ENCODE measurements around the gene CPXM2. TPM values are rescaled to one million over a fixed set of nuclear protein-coding genes. Genes with fewer than 3 reads are reported as not detected.

Gene CPXM2
- polyA plus RNA-seq, 2 of the 4 experiments (the other 2 are of a cell fraction): not detected

- POLR2A ChIA-PET: no interaction called here
- ATAC-seq: no peak
- 55% methylated on average over 7 of the region's 7 CpGs for WGBS (ENCODE audit: missing lambda C conversion rate)
Measured at GRCh38 chr10:123800821-123801220, 90.8 kb downstream of the CPXM2 start.

DNA sequence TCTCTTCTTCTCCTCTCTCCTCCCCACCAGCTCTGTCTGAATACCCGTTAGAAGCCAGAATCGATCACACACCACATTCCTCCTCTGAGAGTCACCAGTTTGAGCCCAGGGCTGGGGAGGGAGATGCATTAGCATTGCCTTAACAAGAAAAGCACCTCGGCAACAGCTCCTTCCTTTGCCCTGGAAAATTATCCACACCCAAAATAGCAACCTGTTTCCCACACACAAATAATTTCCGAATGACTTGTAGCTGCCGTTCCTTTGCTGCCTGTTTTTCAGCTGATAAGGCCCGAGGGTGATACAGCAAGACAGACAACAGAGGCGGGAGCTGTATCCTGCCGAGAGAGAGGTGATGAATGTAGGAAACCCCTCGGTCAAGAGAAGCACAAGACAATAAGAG lies 91.3 kb downstream of the CPXM2 start:
- no peak for FAIRE-seq

More at GRCh38 chr10:123800821-123801220, 90.8 kb downstream of the CPXM2 start:
- CTCF ChIA-PET: interaction anchor here (1.2 kb wide), 1 partner anchor 15 kb away, joined by 3 read pairs; no protein-coding TSS in a partner anchor
- H3K27ac ChIP-seq: no peak overlapping the region
- no peaks in the 10 kb centered on the region for H3K4me1 ChIP-seq
- H3K4me3 ChIP-seq: no peak overlapping the region
- DNase-seq (ENCODE audit: low read depth in 1 of 2, low spot score in 1 of 2) (no peak), FAIRE-seq (no peak)
- H3K4me2 ChIP-seq: no peak overlapping the region
- TF ChIP-seq ZNF302 (CRISPR knock-in tag; IDR thresholded peaks at IDR 0.05): no peak
- no peak for TF ChIP-seq ATOH8 (CRISPR knock-in tag; IDR thresholded peaks at IDR 0.05; ENCODE audit: low read depth)
- H3K9me3 ChIP-seq: no peaks in the 10 kb centered on the region

GRCh38 chr10:123798856-123799255 lies 92.8 kb downstream of the CPXM2 start:
- H3K4me2 ChIP-seq: no peak overlapping the region
- 11% methylated on average over 1 of the region's 1 CpG for WGBS (ENCODE audit: missing lambda C conversion rate)
- no peak for ATAC-seq
- ChIA-PET CTCF (no interaction called here), POLR2A (no interaction called here)
- H3K4me1 ChIP-seq: no peaks in the 10 kb centered on the region
- no peak overlapping the region for H3K4me3 ChIP-seq
- no peak overlapping the region for H3K27ac ChIP-seq
- no peaks in the 10 kb centered on the region for H3K9me3 ChIP-seq
- no peak for DNase-seq (ENCODE audit: low read depth in 1 of 2, low spot score in 1 of 2)
- FAIRE-seq: no peak
- no peak for TF ChIP-seq POLR2AphosphoS2 (conservative IDR thresholded peaks at IDR 0.05; ENCODE audit: low read length)
- TF ChIP-seq ZC3H11A (IDR thresholded peaks at IDR 0.05): no peak
- no peak for TF ChIP-seq FOSB (CRISPR knock-in tag; IDR thresholded peaks at IDR 0.05)
- TF ChIP-seq ATOH8 (CRISPR knock-in tag; IDR thresholded peaks at IDR 0.05; ENCODE audit: low read depth): no peak
- TF ChIP-seq JUN (IDR thresholded peaks at IDR 0.05): no peak
- no peak for TF ChIP-seq ZSCAN20 (CRISPR knock-in tag; IDR thresholded peaks at IDR 0.05)
- no peak for TF ChIP-seq NPAS2 (CRISPR knock-in tag; IDR thresholded peaks at IDR 0.05; ENCODE audit: borderline replicate concordance)
- no peak for TF ChIP-seq JUNB (IDR thresholded peaks at IDR 0.05)
- no peak for TF ChIP-seq HOXB13 (CRISPR knock-in tag; IDR thresholded peaks at IDR 0.05; ENCODE audit: low read depth)
- no peak for TF ChIP-seq CBX8 (IDR thresholded peaks at IDR 0.05)
- no peak for TF ChIP-seq ZNF302 (CRISPR knock-in tag; IDR thresholded peaks at IDR 0.05)
- TF ChIP-seq GATA3 (IDR thresholded peaks at IDR 0.05; ENCODE audit: borderline replicate concordance): no peak
- no peak for TF ChIP-seq CHD2 (IDR thresholded peaks at IDR 0.05; ENCODE audit: low read length, partially characterized antibody)
- no peak for TF ChIP-seq HOXB5 (CRISPR knock-in tag; IDR thresholded peaks at IDR 0.05)
- no peak for TF ChIP-seq RARB (CRISPR knock-in tag; IDR thresholded peaks at IDR 0.05)

More for the DNA sequence above, 91.3 kb downstream of the CPXM2 start:
- no peaks in the 10 kb centered on the region for H3K4me1 ChIP-seq
- CTCF ChIA-PET: no interaction called here
- ATAC-seq (no peak), DNase-seq (ENCODE audit: low read depth in 1 of 2, low spot score in 1 of 2) (no peak)
- no peak overlapping the region for H3K4me2 ChIP-seq
- no peak overlapping the region for H3K27ac ChIP-seq
- TF ChIP-seq RFX5 (IDR thresholded peaks at IDR 0.05): no peak
- TF ChIP-seq EP300 (IDR thresholded peaks at IDR 0.05): no peak
- TF ChIP-seq KDM1A (IDR thresholded peaks at IDR 0.05; ENCODE audit: low read depth): no peak
- TF ChIP-seq, protein P1, sequence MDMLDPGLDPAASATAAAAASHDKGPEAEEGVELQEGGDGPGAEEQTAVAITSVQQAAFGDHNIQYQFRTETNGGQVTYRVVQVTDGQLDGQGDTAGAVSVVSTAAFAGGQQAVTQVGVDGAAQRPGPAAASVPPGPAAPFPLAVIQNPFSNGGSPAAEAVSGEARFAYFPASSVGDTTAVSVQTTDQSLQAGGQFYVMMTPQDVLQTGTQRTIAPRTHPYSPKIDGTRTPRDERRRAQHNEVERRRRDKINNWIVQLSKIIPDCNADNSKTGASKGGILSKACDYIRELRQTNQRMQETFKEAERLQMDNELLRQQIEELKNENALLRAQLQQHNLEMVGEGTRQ (IDR thresholded peaks at IDR 0.05): no peak
- TF ChIP-seq SMC3 (IDR thresholded peaks at IDR 0.05): no peak
- no peak for TF ChIP-seq RCOR1 (IDR thresholded peaks at IDR 0.05; ENCODE audit: low read depth, low read length)
- no peak for TF ChIP-seq FOXS1 (CRISPR knock-in tag; IDR thresholded peaks at IDR 0.05)
- TF ChIP-seq POLR2AphosphoS2 (conservative IDR thresholded peaks at IDR 0.05; ENCODE audit: low read length): no peak
- TF ChIP-seq JUNB (IDR thresholded peaks at IDR 0.05): no peak
- no peak for TF ChIP-seq KDM5A (IDR thresholded peaks at IDR 0.05)
- TF ChIP-seq PBX3 (IDR thresholded peaks at IDR 0.05): no peak
- no peak for TF ChIP-seq MAFK (IDR thresholded peaks at IDR 0.05; ENCODE audit: partially characterized antibody)
- TF ChIP-seq REST (IDR thresholded peaks at IDR 0.05): no peak
- TF ChIP-seq TP53 (CRISPR knock-in tag; IDR thresholded peaks at IDR 0.05): no peak
- no peak for TF ChIP-seq RAD21 (conservative IDR thresholded peaks at IDR 0.05 in 1 of 2, IDR thresholded peaks at IDR 0.05 in 1 of 2)
- POLR2A ChIA-PET: no interaction called here
- H3K4me3 ChIP-seq: no peak overlapping the region
- no peaks in the 10 kb centered on the region for H3K9me3 ChIP-seq
- WGBS (ENCODE audit: missing lambda C conversion rate): 17% methylated on average over 9 of the region's 9 CpGs
